Ishikawa (cell line): ENCODE results near the gene KRTAP4-3.

Experiments
- CEBPB ChIP-seq: IDR thresholded peaks from 2 replicates; pipeline ENCODE4 v1.6.1; 2012
- RAD21 ChIP-seq: IDR thresholded peaks from 2 replicates; pipeline ENCODE4 v1.6.1; 2012; ENCODE audit warnings: low read depth
- REST ChIP-seq: IDR thresholded peaks from 2 replicates; pipeline ENCODE4 v1.6.1; 2012; ENCODE audit warnings: low read depth, mild to moderate bottlenecking
- TAF1 ChIP-seq: IDR thresholded peaks from 2 replicates; pipeline ENCODE4 v1.6.1; 2012; ENCODE audit warnings: low read depth, mild to moderate bottlenecking
- TEAD4 ChIP-seq: IDR thresholded peaks from 2 replicates; pipeline ENCODE4 v1.6.1; 2012
- YY1 ChIP-seq: IDR thresholded peaks from 2 replicates; pipeline ENCODE4 v1.6.1; 2012; ENCODE audit warnings: low read depth
- ZBTB7A ChIP-seq: IDR thresholded peaks from 2 replicates; pipeline ENCODE4 v1.6.1; 2012; ENCODE audit warnings: low read depth

GRCh38 chr17:41196068-41196467, 28.0 kb upstream of the KRTAP4-3 start:
- no peak for TF ChIP-seq RAD21
- no peak for TF ChIP-seq ZBTB7A
- no peak for TF ChIP-seq REST
- TF ChIP-seq YY1, result no peak
- TF ChIP-seq TEAD4, result no peak
- TF ChIP-seq CEBPB, result no peak
- no peak for TF ChIP-seq TAF1
